ENCODE results near the gene LGMN. TPM values are rescaled to one million over a fixed set of nuclear protein-coding genes. Genes with fewer than 3 reads are reported as not detected.

LGMN gene
- total and polyA plus RNA-seq, 4 donors = 56.2 to 192 (median 62.4) TPM

DNA sequence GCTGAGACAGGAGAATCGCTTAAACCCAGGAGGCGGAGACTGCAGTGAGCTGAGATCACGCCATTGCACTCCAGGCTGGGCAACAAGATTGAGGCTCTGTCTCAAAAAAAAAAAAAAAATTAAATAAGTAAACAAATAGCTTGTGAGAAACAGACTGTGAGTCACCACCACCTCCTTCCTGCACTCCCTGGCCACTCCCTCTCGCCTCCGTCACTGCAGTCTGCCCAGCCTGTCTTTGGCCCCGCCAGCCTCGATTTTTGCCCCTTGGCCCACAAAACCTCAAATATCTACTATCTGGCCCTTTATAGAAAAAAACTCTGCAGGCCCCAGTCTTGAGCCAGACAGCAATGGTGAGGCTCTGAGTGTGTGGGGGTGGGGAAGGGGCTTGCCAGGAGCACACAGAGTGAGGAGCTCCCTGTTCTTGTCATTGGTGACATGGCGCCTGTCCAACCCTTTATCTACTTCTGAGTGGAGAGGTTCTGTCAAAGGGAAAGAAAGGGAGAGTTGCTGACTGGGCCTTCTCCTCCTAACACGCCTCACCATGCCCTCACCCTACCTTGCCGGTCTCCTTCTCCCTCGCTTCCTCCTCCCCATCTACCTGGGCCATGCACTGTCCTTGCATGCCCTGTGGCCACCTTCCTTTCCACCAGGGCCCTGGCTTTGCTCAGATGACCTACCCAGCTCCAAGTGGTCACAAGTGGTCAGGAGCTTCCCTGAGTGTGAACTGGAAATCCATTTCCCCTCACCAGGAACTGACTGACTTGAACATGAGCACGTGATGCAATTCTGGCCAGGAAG is 22.1 kb downstream of the LGMN start (continued):
- TF ChIP-seq RAD21 (IDR thresholded peaks at IDR 0.05) (no peak), RXRA (IDR thresholded peaks at IDR 0.05) (no peak), FOXA2 (IDR thresholded peaks at IDR 0.05) (no peak), JUND (IDR thresholded peaks at IDR 0.05) (no peak), SP1 (IDR thresholded peaks at IDR 0.05) (no peak), GABPA (IDR thresholded peaks at IDR 0.05 in 1 of 2, conservative IDR thresholded peaks at IDR 0.05 in 1 of 2) (no peak), YY1 (IDR thresholded peaks at IDR 0.05) (no peak), TAF1 (conservative IDR thresholded peaks at IDR 0.05) (no peak)

DNA sequence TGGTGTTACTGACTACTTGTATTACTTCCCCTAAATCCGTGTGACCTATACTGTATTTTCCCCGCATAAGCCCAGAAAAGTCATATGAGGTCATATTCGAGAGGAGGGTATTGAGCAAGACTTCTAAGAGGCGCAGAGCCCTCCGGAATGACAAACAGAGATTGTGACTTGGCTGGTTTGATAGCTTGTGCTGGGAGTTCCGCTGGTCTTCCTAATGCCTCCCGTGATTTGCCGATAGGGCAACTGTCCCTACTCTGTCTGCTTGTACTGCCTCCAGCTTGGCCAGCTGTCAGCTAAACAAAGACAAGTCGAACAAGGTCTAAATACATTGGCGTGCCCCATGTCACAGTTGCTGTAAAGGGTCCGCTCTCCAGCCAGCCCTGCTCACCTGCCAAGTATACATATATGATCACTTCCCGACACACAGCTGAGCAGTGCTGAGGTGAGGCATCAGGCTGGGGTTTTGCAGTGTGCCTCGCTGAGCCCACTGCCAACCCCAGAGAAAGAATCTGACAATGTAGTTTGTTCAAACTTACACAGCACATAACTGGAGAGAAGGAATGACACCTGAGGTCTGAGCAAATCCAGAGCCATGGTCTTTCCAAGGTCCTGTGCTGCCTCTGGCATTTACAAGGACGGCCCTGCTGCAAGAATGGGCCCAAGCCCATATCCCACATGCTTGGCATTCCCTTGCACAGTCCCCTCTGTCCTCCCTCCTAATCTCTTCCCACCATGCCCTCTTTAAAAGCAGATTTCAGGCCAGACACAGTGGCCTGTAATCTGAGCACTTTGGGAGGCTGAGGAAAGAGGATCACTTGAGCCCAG is 23.7 kb downstream of the LGMN start:
- Histone ChIP-seq H3K36me3 (ENCODE audit: control insufficient read depth in 4 of 4, insufficient read depth in 3 of 4, low read depth in 1 of 4, low read length in 3 of 4) (no peaks in the 10 kb centered on the region), H3K27me3 (ENCODE audit: control insufficient read depth in 4 of 4, insufficient read depth in 4 of 4, low read length in 3 of 4) (no peaks in the 10 kb centered on the region), H3K9me3 (ENCODE audit: control insufficient read depth in 4 of 4, low read length in 3 of 4) (no peaks in the 10 kb centered on the region), H3K4me3 (ENCODE audit: low read depth in 1 of 3, low read length in 3 of 3) (no peak overlapping the region), H3K27ac (ENCODE audit: low read depth in 1 of 2, low read length in 2 of 2) (peak overlapping the region; percentile 6 to 53), H3K4me1 (ENCODE audit: control insufficient read depth in 4 of 4, insufficient read depth in 4 of 4, low read length in 3 of 4) (peaks cover 0 to 2% (median 0%) of the 10 kb centered on the region in 4 donors), H3K9ac (ENCODE audit: low read depth in 1 of 2, low read length in 2 of 2) (no peak overlapping the region)
- 67% methylated on average over 14 of the region's 14 CpGs for WGBS
- TF ChIP-seq, protein P1, sequence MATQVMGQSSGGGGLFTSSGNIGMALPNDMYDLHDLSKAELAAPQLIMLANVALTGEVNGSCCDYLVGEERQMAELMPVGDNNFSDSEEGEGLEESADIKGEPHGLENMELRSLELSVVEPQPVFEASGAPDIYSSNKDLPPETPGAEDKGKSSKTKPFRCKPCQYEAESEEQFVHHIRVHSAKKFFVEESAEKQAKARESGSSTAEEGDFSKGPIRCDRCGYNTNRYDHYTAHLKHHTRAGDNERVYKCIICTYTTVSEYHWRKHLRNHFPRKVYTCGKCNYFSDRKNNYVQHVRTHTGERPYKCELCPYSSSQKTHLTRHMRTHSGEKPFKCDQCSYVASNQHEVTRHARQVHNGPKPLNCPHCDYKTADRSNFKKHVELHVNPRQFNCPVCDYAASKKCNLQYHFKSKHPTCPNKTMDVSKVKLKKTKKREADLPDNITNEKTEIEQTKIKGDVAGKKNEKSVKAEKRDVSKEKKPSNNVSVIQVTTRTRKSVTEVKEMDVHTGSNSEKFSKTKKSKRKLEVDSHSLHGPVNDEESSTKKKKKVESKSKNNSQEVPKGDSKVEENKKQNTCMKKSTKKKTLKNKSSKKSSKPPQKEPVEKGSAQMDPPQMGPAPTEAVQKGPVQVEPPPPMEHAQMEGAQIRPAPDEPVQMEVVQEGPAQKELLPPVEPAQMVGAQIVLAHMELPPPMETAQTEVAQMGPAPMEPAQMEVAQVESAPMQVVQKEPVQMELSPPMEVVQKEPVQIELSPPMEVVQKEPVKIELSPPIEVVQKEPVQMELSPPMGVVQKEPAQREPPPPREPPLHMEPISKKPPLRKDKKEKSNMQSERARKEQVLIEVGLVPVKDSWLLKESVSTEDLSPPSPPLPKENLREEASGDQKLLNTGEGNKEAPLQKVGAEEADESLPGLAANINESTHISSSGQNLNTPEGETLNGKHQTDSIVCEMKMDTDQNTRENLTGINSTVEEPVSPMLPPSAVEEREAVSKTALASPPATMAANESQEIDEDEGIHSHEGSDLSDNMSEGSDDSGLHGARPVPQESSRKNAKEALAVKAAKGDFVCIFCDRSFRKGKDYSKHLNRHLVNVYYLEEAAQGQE (IDR thresholded peaks at IDR 0.05) = no peak
- TF ChIP-seq, protein P2, sequence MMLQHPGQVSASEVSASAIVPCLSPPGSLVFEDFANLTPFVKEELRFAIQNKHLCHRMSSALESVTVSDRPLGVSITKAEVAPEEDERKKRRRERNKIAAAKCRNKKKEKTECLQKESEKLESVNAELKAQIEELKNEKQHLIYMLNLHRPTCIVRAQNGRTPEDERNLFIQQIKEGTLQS (IDR thresholded peaks at IDR 0.05) = no peak
- TF ChIP-seq TAF1 (conservative IDR thresholded peaks at IDR 0.05) (no peak), FOXA1 (IDR thresholded peaks at IDR 0.05) (no peak), YY1 (IDR thresholded peaks at IDR 0.05) (no peak), RAD21 (IDR thresholded peaks at IDR 0.05) (no peak), FOXA2 (IDR thresholded peaks at IDR 0.05) (no peak), HNF4G (IDR thresholded peaks at IDR 0.05) (peak; percentile 41), NR2F2 (IDR thresholded peaks at IDR 0.05) (no peak), JUND (IDR thresholded peaks at IDR 0.05) (peak in 1 of 2 donors; percentile 13), EGR1 (IDR thresholded peaks at IDR 0.05; ENCODE audit: low read depth in 2 of 2) (no peak), GABPA (IDR thresholded peaks at IDR 0.05 in 1 of 2, conservative IDR thresholded peaks at IDR 0.05 in 1 of 2) (no peak), SP1 (IDR thresholded peaks at IDR 0.05) (peak; percentile 74), RXRA (IDR thresholded peaks at IDR 0.05) (peak; percentile 53 to 79), HNF4A (conservative IDR thresholded peaks at IDR 0.05) (peak; percentile 34 to 69)
- TF ChIP-seq, protein P3, sequence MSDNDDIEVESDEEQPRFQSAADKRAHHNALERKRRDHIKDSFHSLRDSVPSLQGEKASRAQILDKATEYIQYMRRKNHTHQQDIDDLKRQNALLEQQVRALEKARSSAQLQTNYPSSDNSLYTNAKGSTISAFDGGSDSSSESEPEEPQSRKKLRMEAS (IDR thresholded peaks at IDR 0.05) = no peak
- TF ChIP-seq, protein P4, sequence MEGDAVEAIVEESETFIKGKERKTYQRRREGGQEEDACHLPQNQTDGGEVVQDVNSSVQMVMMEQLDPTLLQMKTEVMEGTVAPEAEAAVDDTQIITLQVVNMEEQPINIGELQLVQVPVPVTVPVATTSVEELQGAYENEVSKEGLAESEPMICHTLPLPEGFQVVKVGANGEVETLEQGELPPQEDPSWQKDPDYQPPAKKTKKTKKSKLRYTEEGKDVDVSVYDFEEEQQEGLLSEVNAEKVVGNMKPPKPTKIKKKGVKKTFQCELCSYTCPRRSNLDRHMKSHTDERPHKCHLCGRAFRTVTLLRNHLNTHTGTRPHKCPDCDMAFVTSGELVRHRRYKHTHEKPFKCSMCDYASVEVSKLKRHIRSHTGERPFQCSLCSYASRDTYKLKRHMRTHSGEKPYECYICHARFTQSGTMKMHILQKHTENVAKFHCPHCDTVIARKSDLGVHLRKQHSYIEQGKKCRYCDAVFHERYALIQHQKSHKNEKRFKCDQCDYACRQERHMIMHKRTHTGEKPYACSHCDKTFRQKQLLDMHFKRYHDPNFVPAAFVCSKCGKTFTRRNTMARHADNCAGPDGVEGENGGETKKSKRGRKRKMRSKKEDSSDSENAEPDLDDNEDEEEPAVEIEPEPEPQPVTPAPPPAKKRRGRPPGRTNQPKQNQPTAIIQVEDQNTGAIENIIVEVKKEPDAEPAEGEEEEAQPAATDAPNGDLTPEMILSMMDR (IDR thresholded peaks at IDR 0.05; ENCODE audit: low read depth, low read length, missing input control) = no peak
- TF ChIP-seq, protein P5, sequence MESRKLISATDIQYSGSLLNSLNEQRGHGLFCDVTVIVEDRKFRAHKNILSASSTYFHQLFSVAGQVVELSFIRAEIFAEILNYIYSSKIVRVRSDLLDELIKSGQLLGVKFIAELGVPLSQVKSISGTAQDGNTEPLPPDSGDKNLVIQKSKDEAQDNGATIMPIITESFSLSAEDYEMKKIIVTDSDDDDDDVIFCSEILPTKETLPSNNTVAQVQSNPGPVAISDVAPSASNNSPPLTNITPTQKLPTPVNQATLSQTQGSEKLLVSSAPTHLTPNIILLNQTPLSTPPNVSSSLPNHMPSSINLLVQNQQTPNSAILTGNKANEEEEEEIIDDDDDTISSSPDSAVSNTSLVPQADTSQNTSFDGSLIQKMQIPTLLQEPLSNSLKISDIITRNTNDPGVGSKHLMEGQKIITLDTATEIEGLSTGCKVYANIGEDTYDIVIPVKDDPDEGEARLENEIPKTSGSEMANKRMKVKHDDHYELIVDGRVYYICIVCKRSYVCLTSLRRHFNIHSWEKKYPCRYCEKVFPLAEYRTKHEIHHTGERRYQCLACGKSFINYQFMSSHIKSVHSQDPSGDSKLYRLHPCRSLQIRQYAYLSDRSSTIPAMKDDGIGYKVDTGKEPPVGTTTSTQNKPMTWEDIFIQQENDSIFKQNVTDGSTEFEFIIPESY (IDR thresholded peaks at IDR 0.05) = no peak
- DNase-seq (ENCODE audit: low spot score) = no peak
